Liver (tissue), 9 donors: Measurements from ENCODE around the gene AFDN. TPM values are rescaled to one million over a fixed set of nuclear protein-coding genes. Genes with fewer than 3 reads are reported as not detected.

Experiments used
- DNase-seq: peaks from one replicate; pipeline ENCODE4 v3.0.0-alpha.2; 2017; ENCODE audit warnings: low spot score
- H3K27ac ChIP-seq, 2 donors: one replicate each; pipeline ENCODE4 v1.7.0; 2013; ENCODE audit warnings: inconsistent platforms in 2 of 2, low read length in 2 of 2, control low read depth in 1 of 2, low read depth in 1 of 2, mild to moderate bottlenecking in 1 of 2
- H3K27me3 ChIP-seq, 4 donors: one replicate each; pipeline versions ENCODE4 v1.6.1 to v1.7.0; 2013; ENCODE audit warnings: low read length in 3 of 4, inconsistent platforms in 1 of 4, mild to moderate bottlenecking in 1 of 4, moderate library complexity in 1 of 4; ENCODE audit not compliant: control insufficient read depth in 4 of 4, insufficient read depth in 4 of 4
- H3K36me3 ChIP-seq, 4 donors: one replicate each; pipeline versions ENCODE4 v1.6.1 to v1.7.0; 2013; ENCODE audit warnings: low read length in 3 of 4, mild to moderate bottlenecking in 3 of 4, low read depth in 1 of 4, moderate library complexity in 1 of 4; ENCODE audit not compliant: control insufficient read depth in 4 of 4, insufficient read depth in 3 of 4
- H3K4me1 ChIP-seq, 4 donors: one replicate each; pipeline versions ENCODE4 v1.6.1 to v1.7.0; 2013; ENCODE audit warnings: low read length in 3 of 4, mild to moderate bottlenecking in 3 of 4, moderate library complexity in 1 of 4; ENCODE audit not compliant: control insufficient read depth in 4 of 4, insufficient read depth in 4 of 4
- H3K4me3 ChIP-seq, 3 donors: one replicate each; pipeline versions ENCODE4 v1.6.1 to v1.7.0; 2013; ENCODE audit warnings: low read length in 3 of 3, control low read depth in 1 of 3, low read depth in 1 of 3, mild to moderate bottlenecking in 1 of 3
- H3K9ac ChIP-seq, 2 donors: one replicate each; pipeline ENCODE4 v1.7.0; 2013; ENCODE audit warnings: low read length in 2 of 2, mild to moderate bottlenecking in 2 of 2, moderate library complexity in 2 of 2, control low read depth in 1 of 2, low read depth in 1 of 2
- H3K9me3 ChIP-seq, 4 donors: one replicate each; pipeline versions ENCODE4 v1.6.1 to v1.7.0; 2013; ENCODE audit warnings: low read length in 3 of 4; ENCODE audit not compliant: control insufficient read depth in 4 of 4
- EGR1 ChIP-seq, 2 donors: IDR thresholded peaks; 2 replicates each; pipeline ENCODE4 v1.6.1; 2016 to 2018; ENCODE audit warnings: antibody characterized with exemption in 2 of 2, low read depth in 2 of 2
- FOXA1 ChIP-seq: IDR thresholded peaks from 2 replicates; pipeline ENCODE4 v1.6.1; 2016; ENCODE audit warnings: antibody characterized with exemption
- FOXA2 ChIP-seq: IDR thresholded peaks from 2 replicates; pipeline ENCODE4 v1.6.1; 2016; ENCODE audit warnings: antibody characterized with exemption
- GABPA ChIP-seq, 2 donors: IDR thresholded peaks in 1 of 2; conservative IDR thresholded peaks in 1 of 2; 2 replicates each; pipeline ENCODE4 v1.6.1; 2016; ENCODE audit warnings: antibody characterized with exemption in 2 of 2, mild to moderate bottlenecking in 1 of 2, moderate library complexity in 1 of 2
- HNF4A ChIP-seq, 2 donors: conservative IDR thresholded peaks; 2 replicates each; pipeline ENCODE4 v1.6.1; 2016; ENCODE audit warnings: antibody characterized with exemption in 2 of 2, mild to moderate bottlenecking in 2 of 2
- HNF4G ChIP-seq: IDR thresholded peaks from 2 replicates; pipeline ENCODE4 v1.6.1; 2016; ENCODE audit warnings: antibody characterized with exemption
- JUND ChIP-seq, 2 donors: IDR thresholded peaks; 2 replicates each; pipeline ENCODE4 v1.6.1; 2016; ENCODE audit warnings: antibody characterized with exemption in 2 of 2
- MAX ChIP-seq: IDR thresholded peaks from 2 replicates; pipeline ENCODE4 v1.6.1; 2016; ENCODE audit warnings: antibody characterized with exemption
- NR2F2 ChIP-seq: IDR thresholded peaks from 2 replicates; pipeline ENCODE4 v1.6.1; 2016; ENCODE audit warnings: antibody characterized with exemption
- RAD21 ChIP-seq, 2 donors: IDR thresholded peaks; 2 replicates each; pipeline ENCODE4 v1.6.1; 2016; ENCODE audit warnings: antibody characterized with exemption in 2 of 2, mild to moderate bottlenecking in 2 of 2
- RXRA ChIP-seq, 2 donors: IDR thresholded peaks; 2 replicates each; pipeline ENCODE4 v1.6.1; 2017 to 2018; ENCODE audit warnings: antibody characterized with exemption in 2 of 2, mild to moderate bottlenecking in 1 of 2
- SP1 ChIP-seq: IDR thresholded peaks from 2 replicates; pipeline ENCODE4 v1.6.1; 2018; ENCODE audit warnings: antibody characterized with exemption, mild to moderate bottlenecking
- TAF1 ChIP-seq: conservative IDR thresholded peaks from 2 replicates; pipeline ENCODE4 v1.6.1; 2016; ENCODE audit warnings: antibody characterized with exemption, mild to moderate bottlenecking
- YY1 ChIP-seq: IDR thresholded peaks from 2 replicates; pipeline ENCODE4 v1.6.1; 2016; ENCODE audit warnings: antibody characterized with exemption, mild to moderate bottlenecking
- ZBTB33 ChIP-seq: IDR thresholded peaks from 2 replicates; pipeline ENCODE4 v1.6.1; 2016; ENCODE audit warnings: antibody characterized with exemption
- WGBS: extraction: QIAGEN DNeasy Blood & Tissue Kit; methylation state at CpG from one replicate; pipeline ENCODE4 v1.1.7; 2013; 5-methylcytosine and 5-hydroxymethylcytosine counted together
- polyA plus RNA-seq, 2 donors: library from polyadenylated mRNA; stranded (reverse) in 1 of 2; unstranded in 1 of 2; fragments of 200-250 nt in 1 of 2; fragments of >200 nt in 1 of 2; fragmentation: Nextera tagmentation in 1 of 2; extraction: Ambion mirVana in 1 of 2; gene quantifications; one replicate each; pipeline versions ENCODE4 v1.2.1 to v1.2.3, GENCODE V29; 2013 to 2015
- total RNA-seq, 2 donors: library from RNA; depleted of rRNA; stranded (reverse); fragments of >200 nt; gene quantifications; one replicate each; pipeline ENCODE4 v1.2.3, GENCODE V29; 2014
- TF ChIP-seq, protein P1 (sequence below): fragments of 150-350 bp; IDR thresholded peaks from 2 replicates; pipeline ENCODE4 v1.5.1; 2017; ENCODE audit warnings: improper control_type of control experiment, low read depth, low read length; ENCODE audit not compliant: missing input control
- TF ChIP-seq, protein P2 (sequence below): IDR thresholded peaks from 2 replicates; pipeline ENCODE4 v1.6.1; 2016; ENCODE audit warnings: antibody characterized with exemption
- TF ChIP-seq, protein P3 (sequence below): IDR thresholded peaks from 2 replicates; pipeline ENCODE4 v1.6.1; 2016; ENCODE audit warnings: antibody characterized with exemption, mild to moderate bottlenecking
- donor health status: healthy.
- donor health status: healthy.
- donor health status: healthy.
- donor health status: healthy.
- donor health status: healthy.

AFDN gene
- total and polyA plus RNA-seq, 4 donors = 21.3 to 145 (median 29.3) TPM

DNA sequence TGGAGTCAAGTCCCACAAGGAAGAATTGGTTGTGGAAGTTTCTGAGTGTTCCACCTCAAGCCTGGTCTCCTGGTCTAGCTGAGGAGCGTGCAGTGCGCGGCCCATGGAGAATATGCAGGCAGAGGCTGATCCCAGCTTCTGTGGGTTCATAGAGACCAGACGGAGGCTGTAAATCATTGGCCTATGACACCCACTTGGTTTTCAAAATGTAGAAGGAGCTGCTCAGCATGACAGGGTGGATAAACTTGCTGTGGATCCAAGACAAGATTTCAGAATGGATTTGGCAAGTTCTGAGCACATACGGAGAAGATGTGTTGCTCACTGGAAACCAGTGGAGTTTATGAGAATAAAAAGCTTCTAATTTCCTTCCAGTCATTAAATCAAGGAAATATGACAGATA, 171.5 kb downstream of the AFDN start:
- no peaks in the 10 kb centered on the region for H3K9me3 ChIP-seq
- H3K9ac ChIP-seq = no peak overlapping the region
- TF ChIP-seq FOXA1 (no peak), NR2F2 (no peak), EGR1 (IDR thresholded peaks at IDR 0.05; ENCODE audit: low read depth in 2 of 2) (no peak), SP1 (no peak), RAD21 (IDR thresholded peaks at IDR 0.05) (no peak), MAX (no peak), GABPA (IDR thresholded peaks at IDR 0.05 in 1 of 2, conservative IDR thresholded peaks at IDR 0.05 in 1 of 2) (no peak), HNF4G (no peak), FOXA2 (no peak), HNF4A (conservative IDR thresholded peaks at IDR 0.05) (no peak), RXRA (IDR thresholded peaks at IDR 0.05) (no peak), ZBTB33 (no peak), TAF1 (no peak), YY1 (no peak), JUND (IDR thresholded peaks at IDR 0.05) (no peak)
- TF ChIP-seq, protein P1, sequence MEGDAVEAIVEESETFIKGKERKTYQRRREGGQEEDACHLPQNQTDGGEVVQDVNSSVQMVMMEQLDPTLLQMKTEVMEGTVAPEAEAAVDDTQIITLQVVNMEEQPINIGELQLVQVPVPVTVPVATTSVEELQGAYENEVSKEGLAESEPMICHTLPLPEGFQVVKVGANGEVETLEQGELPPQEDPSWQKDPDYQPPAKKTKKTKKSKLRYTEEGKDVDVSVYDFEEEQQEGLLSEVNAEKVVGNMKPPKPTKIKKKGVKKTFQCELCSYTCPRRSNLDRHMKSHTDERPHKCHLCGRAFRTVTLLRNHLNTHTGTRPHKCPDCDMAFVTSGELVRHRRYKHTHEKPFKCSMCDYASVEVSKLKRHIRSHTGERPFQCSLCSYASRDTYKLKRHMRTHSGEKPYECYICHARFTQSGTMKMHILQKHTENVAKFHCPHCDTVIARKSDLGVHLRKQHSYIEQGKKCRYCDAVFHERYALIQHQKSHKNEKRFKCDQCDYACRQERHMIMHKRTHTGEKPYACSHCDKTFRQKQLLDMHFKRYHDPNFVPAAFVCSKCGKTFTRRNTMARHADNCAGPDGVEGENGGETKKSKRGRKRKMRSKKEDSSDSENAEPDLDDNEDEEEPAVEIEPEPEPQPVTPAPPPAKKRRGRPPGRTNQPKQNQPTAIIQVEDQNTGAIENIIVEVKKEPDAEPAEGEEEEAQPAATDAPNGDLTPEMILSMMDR = no peak
- TF ChIP-seq, protein P2, sequence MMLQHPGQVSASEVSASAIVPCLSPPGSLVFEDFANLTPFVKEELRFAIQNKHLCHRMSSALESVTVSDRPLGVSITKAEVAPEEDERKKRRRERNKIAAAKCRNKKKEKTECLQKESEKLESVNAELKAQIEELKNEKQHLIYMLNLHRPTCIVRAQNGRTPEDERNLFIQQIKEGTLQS = no peak
- TF ChIP-seq, protein P3, sequence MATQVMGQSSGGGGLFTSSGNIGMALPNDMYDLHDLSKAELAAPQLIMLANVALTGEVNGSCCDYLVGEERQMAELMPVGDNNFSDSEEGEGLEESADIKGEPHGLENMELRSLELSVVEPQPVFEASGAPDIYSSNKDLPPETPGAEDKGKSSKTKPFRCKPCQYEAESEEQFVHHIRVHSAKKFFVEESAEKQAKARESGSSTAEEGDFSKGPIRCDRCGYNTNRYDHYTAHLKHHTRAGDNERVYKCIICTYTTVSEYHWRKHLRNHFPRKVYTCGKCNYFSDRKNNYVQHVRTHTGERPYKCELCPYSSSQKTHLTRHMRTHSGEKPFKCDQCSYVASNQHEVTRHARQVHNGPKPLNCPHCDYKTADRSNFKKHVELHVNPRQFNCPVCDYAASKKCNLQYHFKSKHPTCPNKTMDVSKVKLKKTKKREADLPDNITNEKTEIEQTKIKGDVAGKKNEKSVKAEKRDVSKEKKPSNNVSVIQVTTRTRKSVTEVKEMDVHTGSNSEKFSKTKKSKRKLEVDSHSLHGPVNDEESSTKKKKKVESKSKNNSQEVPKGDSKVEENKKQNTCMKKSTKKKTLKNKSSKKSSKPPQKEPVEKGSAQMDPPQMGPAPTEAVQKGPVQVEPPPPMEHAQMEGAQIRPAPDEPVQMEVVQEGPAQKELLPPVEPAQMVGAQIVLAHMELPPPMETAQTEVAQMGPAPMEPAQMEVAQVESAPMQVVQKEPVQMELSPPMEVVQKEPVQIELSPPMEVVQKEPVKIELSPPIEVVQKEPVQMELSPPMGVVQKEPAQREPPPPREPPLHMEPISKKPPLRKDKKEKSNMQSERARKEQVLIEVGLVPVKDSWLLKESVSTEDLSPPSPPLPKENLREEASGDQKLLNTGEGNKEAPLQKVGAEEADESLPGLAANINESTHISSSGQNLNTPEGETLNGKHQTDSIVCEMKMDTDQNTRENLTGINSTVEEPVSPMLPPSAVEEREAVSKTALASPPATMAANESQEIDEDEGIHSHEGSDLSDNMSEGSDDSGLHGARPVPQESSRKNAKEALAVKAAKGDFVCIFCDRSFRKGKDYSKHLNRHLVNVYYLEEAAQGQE = no peak
- no peak overlapping the region for H3K27ac ChIP-seq
- H3K27me3 ChIP-seq = no peaks in the 10 kb centered on the region
- DNase-seq = no peak
- 91% methylated on average over 5 of the region's 5 CpGs for WGBS
- no peaks in the 10 kb centered on the region for H3K4me1 ChIP-seq
- H3K4me3 ChIP-seq = no peak overlapping the region
- no peaks in the 10 kb centered on the region for H3K36me3 ChIP-seq
